PC-9 (cell line): Measurements from ENCODE around the gene ZNF592.

Experiments
- EZH2 ChIP-seq: fragments of 200-600 bp; sonication (generic); IDR thresholded peaks from 2 replicates; pipeline ENCODE4 v1.8.0; 2017; ENCODE audit warnings: antibody characterized with exemption, low read depth
- TF ChIP-seq, protein P1 (sequence below): fragments of 200-600 bp; sonication (generic); conservative IDR thresholded peaks from 2 replicates; pipeline ENCODE4 v1.6.1; 2017; ENCODE audit warnings: mixed run types, antibody characterized with exemption, mild to moderate bottlenecking, moderate library complexity

DNA sequence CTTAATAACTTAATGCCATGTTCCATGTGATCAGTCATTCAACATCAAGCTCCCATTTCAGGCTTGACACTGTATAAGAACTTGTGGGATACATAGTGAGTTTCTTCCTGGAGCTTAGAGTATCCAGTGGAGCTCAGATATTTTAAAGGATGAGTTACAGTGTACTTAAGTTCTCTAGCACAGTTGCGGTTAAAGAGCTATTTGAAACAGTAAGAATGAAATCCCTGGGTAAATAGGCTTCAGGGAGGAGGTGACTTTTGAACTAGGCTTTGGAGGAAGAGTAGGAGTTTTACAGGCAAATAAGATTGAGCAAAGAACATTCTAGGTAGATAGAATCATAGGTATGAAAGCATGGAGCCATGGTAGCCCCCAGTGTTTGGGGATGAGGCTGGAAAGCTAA is 3.8 kb downstream of the ZNF592 start:
- TF ChIP-seq, protein P1, sequence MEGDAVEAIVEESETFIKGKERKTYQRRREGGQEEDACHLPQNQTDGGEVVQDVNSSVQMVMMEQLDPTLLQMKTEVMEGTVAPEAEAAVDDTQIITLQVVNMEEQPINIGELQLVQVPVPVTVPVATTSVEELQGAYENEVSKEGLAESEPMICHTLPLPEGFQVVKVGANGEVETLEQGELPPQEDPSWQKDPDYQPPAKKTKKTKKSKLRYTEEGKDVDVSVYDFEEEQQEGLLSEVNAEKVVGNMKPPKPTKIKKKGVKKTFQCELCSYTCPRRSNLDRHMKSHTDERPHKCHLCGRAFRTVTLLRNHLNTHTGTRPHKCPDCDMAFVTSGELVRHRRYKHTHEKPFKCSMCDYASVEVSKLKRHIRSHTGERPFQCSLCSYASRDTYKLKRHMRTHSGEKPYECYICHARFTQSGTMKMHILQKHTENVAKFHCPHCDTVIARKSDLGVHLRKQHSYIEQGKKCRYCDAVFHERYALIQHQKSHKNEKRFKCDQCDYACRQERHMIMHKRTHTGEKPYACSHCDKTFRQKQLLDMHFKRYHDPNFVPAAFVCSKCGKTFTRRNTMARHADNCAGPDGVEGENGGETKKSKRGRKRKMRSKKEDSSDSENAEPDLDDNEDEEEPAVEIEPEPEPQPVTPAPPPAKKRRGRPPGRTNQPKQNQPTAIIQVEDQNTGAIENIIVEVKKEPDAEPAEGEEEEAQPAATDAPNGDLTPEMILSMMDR, result no peak
- no peak for TF ChIP-seq EZH2
